Small intestine (tissue), 7 donors: ENCODE results near the gene TEX44. TPM values are rescaled to one million over a fixed set of nuclear protein-coding genes. Genes with fewer than 3 reads are reported as not detected.
A peak's percentile ranks its signal among the peaks of the same experiment; 100 is the strongest.

ENCODE experiments used
- DNase-seq, 2 donors: peaks; one replicate each; pipeline versions ENCODE4 v3.0.0 to v3.0.0-alpha.2; 2013
- FAIRE-seq: peaks from 2 replicates; lab custom pipeline; 2012; peaks lifted over from hg19 to GRCh38; lab: Jason Lieb, UNC
- H3K27ac ChIP-seq, 3 donors: one replicate each; pipeline ENCODE4 v1.5.1; 2013; ENCODE audit warnings: low read length in 2 of 3, mild to moderate bottlenecking in 2 of 3, control low read depth in 1 of 3, inconsistent platforms in 1 of 3, low read depth in 1 of 3, moderate library complexity in 1 of 3
- H3K27me3 ChIP-seq, 3 donors: one replicate each; pipeline ENCODE4 v1.6.1; 2013; ENCODE audit warnings: low read length in 3 of 3, inconsistent platforms in 1 of 3; ENCODE audit not compliant: control insufficient read depth in 3 of 3, insufficient read depth in 3 of 3
- H3K36me3 ChIP-seq, 3 donors: one replicate each; pipeline ENCODE4 v1.6.1; 2013; ENCODE audit warnings: low read length in 3 of 3, inconsistent platforms in 1 of 3, low read depth in 1 of 3, mild to moderate bottlenecking in 1 of 3, moderate library complexity in 1 of 3; ENCODE audit not compliant: control insufficient read depth in 3 of 3, insufficient read depth in 2 of 3
- H3K4me1 ChIP-seq, 3 donors: one replicate each; pipeline ENCODE4 v1.6.1; 2013; ENCODE audit warnings: low read length in 2 of 3, inconsistent platforms in 1 of 3, low read depth in 1 of 3, mild to moderate bottlenecking in 1 of 3, moderate library complexity in 1 of 3; ENCODE audit not compliant: control insufficient read depth in 3 of 3, insufficient read depth in 2 of 3
- H3K4me3 ChIP-seq, 3 donors: one replicate each; pipeline ENCODE4 v1.5.1; 2013; ENCODE audit warnings: low read length in 3 of 3, control low read depth in 1 of 3, inconsistent platforms in 1 of 3, low read depth in 1 of 3, mild to moderate bottlenecking in 1 of 3, moderate library complexity in 1 of 3
- H3K9me3 ChIP-seq, 2 donors: one replicate each; pipeline ENCODE4 v1.6.1; 2013; ENCODE audit warnings: low read depth in 1 of 2, low read length in 1 of 2; ENCODE audit not compliant: control insufficient read depth in 2 of 2, insufficient read depth in 1 of 2
- WGBS, 3 donors: extraction: QIAGEN DNeasy Blood & Tissue Kit; methylation state at CpG; one replicate each; pipeline ENCODE4 v1.1.7; 2013; 5-methylcytosine and 5-hydroxymethylcytosine counted together
- polyA plus RNA-seq, 4 donors: library from polyadenylated mRNA; stranded (reverse) in 3 of 4; unstranded in 1 of 4; fragments of 200-250 nt in 3 of 4; fragments of 120-200 nt in 1 of 4; gene quantifications; one replicate each; pipeline versions ENCODE4 v1.2.1 to v1.2.3, GENCODE V29; 2013
- donor health status: healthy with polysubstance abuse.
- donor health status: control.
- donor health status: control.
- donor health status: Bipolar disorder and iron deficiency.
- donor health status: healthy.

Gene TEX44
- polyA plus RNA-seq, 4 donors = not detected

- peaks cover 0 to 22% (median 2%) of the 10 kb centered on the region in 3 donors for H3K4me1 ChIP-seq
Observed at GRCh38 chr2:231605607-231606091, 13.0 kb downstream of the TEX44 start.

GRCh38 chr2:231606941-231607340 is 14.3 kb downstream of the TEX44 start:
- no peaks in the 10 kb centered on the region for H3K36me3 ChIP-seq
- H3K4me1 ChIP-seq = peaks cover 0 to 27% (median 2%) of the 10 kb centered on the region in 3 donors
- no peaks in the 10 kb centered on the region for H3K27me3 ChIP-seq
- H3K27ac ChIP-seq = no peak overlapping the region
- H3K4me3 ChIP-seq = no peak overlapping the region
- no peaks in the 10 kb centered on the region for H3K9me3 ChIP-seq
- FAIRE-seq (no peak), DNase-seq (no peak)
- 76 to 84% (median 84%) methylated on average over 6 of the region's 6 CpGs for WGBS, 3 donors

More at GRCh38 chr2:231605607-231606091, 13.0 kb downstream of the TEX44 start:
- Histone ChIP-seq H3K27ac (peak overlapping the region in 2 of 3 donors; percentile 97), H3K4me3 (no peak overlapping the region), H3K27me3 (no peaks in the 10 kb centered on the region), H3K9me3 (no peaks in the 10 kb centered on the region), H3K36me3 (no peaks in the 10 kb centered on the region)
- WGBS, 3 donors = 86 to 90% (median 88%) methylated on average over 6 to 7 of the region's 7 CpGs
- DNase-seq (peak in 1 of 2 donors; percentile 26), FAIRE-seq (no peak)

GRCh38 chr2:231611273-231612108 is 18.8 kb downstream of the TEX44 start:
- Histone ChIP-seq H3K27ac (peak overlapping the region in 1 of 3 donors; percentile 99), H3K4me1 (peaks cover 4 to 45% (median 5%) of the 10 kb centered on the region in 3 donors), H3K36me3 (no peaks in the 10 kb centered on the region), H3K9me3 (no peaks in the 10 kb centered on the region), H3K27me3 (no peaks in the 10 kb centered on the region), H3K4me3 (no peak overlapping the region)
- 61 to 65% (median 65%) methylated on average over 9 of the region's 9 CpGs for WGBS, 3 donors
- DNase-seq (peak; percentile 46 to 57), FAIRE-seq (no peak)

- H3K4me1 ChIP-seq = peaks cover 4 to 51% (median 5%) of the 10 kb centered on the region in 3 donors
- H3K9me3 ChIP-seq = no peaks in the 10 kb centered on the region
- WGBS, 3 donors = 29 to 36% (median 33%) methylated on average over 10 of the region's 10 CpGs
- no peak for DNase-seq
- no peaks in the 10 kb centered on the region for H3K36me3 ChIP-seq
- H3K27me3 ChIP-seq = no peaks in the 10 kb centered on the region
- H3K4me3 ChIP-seq = no peak overlapping the region
- FAIRE-seq = no peak
- peak overlapping the region in 2 of 3 donors; percentile 98 to 99 for H3K27ac ChIP-seq
Observed at GRCh38 chr2:231612109-231612455, 19.4 kb downstream of the TEX44 start.

GRCh38 chr2:231612456-231613330 is 20.0 kb downstream of the TEX44 start:
- 16 to 21% (median 18%) methylated on average over 21 of the region's 21 CpGs for WGBS, 3 donors
- DNase-seq = peak; percentile 84 to 96
- Histone ChIP-seq H3K36me3 (no peaks in the 10 kb centered on the region), H3K4me1 (peaks cover 4 to 56% (median 5%) of the 10 kb centered on the region in 3 donors), H3K27ac (peak overlapping the region; percentile 77 to 99 (median 98)), H3K4me3 (no peak overlapping the region), H3K27me3 (no peaks in the 10 kb centered on the region), H3K9me3 (no peaks in the 10 kb centered on the region)
- FAIRE-seq = no peak

GRCh38 chr2:231613331-231613662 is 20.6 kb downstream of the TEX44 start:
- DNase-seq (peak in 1 of 2 donors; percentile 53), FAIRE-seq (no peak)
- H3K4me3 ChIP-seq = peak overlapping the region in 2 of 3 donors; percentile 21 to 50
- H3K4me1 ChIP-seq = peaks cover 4 to 56% (median 5%) of the 10 kb centered on the region in 3 donors
- no peaks in the 10 kb centered on the region for H3K36me3 ChIP-seq
- H3K27me3 ChIP-seq = no peaks in the 10 kb centered on the region
- 1 to 6% (median 6%) methylated on average over 9 of the region's 9 CpGs for WGBS, 3 donors
- H3K9me3 ChIP-seq = no peaks in the 10 kb centered on the region
- H3K27ac ChIP-seq = peak overlapping the region; percentile 77 to 99 (median 98)

GRCh38 chr2:231613663-231614558 is 21.2 kb downstream of the TEX44 start:
- Histone ChIP-seq H3K4me1 (peaks cover 4 to 56% (median 5%) of the 10 kb centered on the region in 3 donors), H3K4me3 (peak overlapping the region; percentile 40 to 50 (median 49)), H3K36me3 (no peaks in the 10 kb centered on the region), H3K27ac (peak overlapping the region; percentile 77 to 99 (median 98)), H3K27me3 (no peaks in the 10 kb centered on the region), H3K9me3 (no peaks in the 10 kb centered on the region)
- FAIRE-seq (no peak), DNase-seq (peak; percentile 73 to 94)
- WGBS, 3 donors = 0 to 1% (median 1%) methylated on average over 71 to 86 of the region's 86 CpGs
